SW480 (cell line): ENCODE data around the gene ZDBF2.
"Not testable (repeated sequence)": the region's sequence is repeated elsewhere in the genome, so short reads cannot be mapped to it uniquely, and the experiment has no call there.

Experiments
- DNase-seq: peaks from one replicate; pipeline ENCODE4 v3.0.0-alpha.2; 2016; ENCODE audit warnings: low spot score

Gene ZDBF2

DNA sequence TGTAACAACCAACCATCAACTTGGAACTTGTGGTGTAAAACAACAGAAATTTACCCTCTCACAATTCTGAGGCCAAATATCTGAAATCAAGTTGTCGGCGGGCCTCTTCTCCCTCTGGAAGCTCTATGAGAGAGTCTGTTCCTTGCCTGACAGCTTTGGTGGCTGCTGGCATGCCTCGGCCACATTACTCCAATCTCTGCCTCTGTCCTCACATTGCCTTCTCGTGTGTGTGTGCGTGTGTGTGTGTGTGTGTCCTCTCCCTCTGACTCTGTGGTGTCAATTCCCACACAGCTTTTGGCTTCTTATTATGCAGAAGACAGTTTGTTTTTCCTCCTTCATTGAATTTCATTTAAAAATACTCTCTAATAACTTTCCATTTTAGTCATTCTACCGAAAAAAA lies 50.4 kb downstream of the ZDBF2 start:
- no peak for DNase-seq

GRCh38 chr2:206328974-206329373 lies 54.5 kb downstream of the ZDBF2 start:
- DNase-seq, result no peak

DNA sequence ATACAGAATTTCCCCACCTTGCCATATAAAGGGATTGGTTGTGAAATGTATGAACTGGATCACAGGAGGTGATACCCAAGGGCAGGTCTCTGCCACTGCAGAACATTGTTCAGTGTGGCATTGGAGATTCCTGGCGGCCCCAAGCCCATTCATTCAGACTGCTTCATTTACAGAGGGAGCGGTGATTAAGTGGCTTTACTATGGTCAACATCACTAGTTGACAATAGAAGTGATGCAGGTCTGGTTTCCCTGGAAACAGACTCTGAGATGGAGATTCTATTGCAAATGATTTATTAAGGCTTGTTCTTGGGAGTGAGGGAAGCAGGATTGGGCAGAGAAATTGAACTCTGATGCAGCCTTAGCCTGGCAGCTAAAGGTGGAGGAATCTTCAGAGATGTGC lies 62.4 kb downstream of the ZDBF2 start:
- DNase-seq, result no peak

DNA sequence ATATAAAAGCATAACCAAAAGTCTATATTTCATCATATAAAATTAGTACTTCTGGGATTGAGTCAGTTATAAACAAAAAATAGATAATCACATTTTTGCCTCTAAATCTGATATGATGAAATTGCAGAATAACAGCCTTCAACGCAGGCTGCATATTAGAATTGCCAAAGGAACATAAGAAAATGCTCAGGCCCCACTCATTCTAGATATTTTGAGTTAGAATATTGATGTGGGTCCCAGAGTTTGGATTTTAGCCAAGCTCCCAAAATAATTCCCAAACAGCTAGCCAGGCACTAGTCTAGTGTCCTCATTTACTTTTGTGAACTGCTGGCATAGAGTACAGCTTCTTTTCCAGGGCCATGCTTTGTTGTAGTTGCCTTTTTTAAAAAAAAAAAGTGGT lies 63.5 kb downstream of the ZDBF2 start:
- no peak for DNase-seq

- DNase-seq, result no peak
Observed at GRCh38 chr2:206341396-206341795, 66.9 kb downstream of the ZDBF2 start.

DNA sequence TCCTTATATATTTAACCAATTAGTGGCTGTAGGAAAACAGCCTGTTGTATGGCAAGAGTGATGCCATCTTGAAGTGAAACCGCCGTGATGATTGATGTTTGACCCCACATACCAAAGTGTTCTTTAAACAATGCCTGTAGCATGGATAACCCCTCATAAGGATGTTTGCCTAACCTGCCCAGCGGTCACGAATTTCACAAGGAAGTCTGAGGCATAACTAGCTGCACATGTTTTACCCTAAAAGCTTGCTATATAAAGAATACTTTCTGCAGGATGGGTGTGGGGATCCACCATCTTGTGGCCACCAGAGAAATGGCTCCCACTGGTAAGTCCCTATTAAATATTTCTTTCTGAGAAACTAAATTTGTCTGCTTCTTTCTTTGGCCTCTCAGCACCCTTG lies 68.7 kb downstream of the ZDBF2 start:
- DNase-seq, result no peak

- no peak for DNase-seq
Observed at GRCh38 chr2:206343816-206344215, 69.4 kb downstream of the ZDBF2 start.

GRCh38 chr2:206345606-206346005 lies 71.1 kb downstream of the ZDBF2 start:
- no peak for DNase-seq

- DNase-seq, result no peak
Observed at GRCh38 chr2:206349375-206349774, 74.9 kb downstream of the ZDBF2 start.

GRCh38 chr2:206352571-206352970 lies 78.1 kb downstream of the ZDBF2 start:
- DNase-seq, result no peak

GRCh38 chr2:206353685-206354084 lies 79.2 kb downstream of the ZDBF2 start:
- DNase-seq, result no peak

DNA sequence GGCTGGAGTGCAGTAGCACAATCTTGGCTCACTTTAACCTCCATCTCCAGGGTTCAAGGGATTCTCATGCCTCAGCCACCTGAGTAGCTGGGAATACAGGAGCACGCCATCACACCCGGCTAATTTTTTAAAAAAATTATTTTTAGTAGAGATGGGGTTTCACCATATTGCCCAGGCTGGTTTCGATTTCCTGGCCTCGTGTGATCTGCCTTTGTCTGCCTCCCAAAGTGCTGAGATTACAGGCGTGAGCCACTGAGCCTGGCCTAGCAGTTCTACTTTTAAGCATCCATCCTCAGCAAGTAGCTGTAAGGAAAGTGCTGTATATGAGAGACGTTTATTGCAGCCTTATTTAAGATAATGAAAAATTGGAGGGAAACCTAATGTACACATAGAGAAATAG lies 79.7 kb downstream of the ZDBF2 start:
- DNase-seq, result no peak

GRCh38 chr2:206356840-206357239 lies 82.4 kb downstream of the ZDBF2 start:
- not testable (repeated sequence) for DNase-seq

DNA sequence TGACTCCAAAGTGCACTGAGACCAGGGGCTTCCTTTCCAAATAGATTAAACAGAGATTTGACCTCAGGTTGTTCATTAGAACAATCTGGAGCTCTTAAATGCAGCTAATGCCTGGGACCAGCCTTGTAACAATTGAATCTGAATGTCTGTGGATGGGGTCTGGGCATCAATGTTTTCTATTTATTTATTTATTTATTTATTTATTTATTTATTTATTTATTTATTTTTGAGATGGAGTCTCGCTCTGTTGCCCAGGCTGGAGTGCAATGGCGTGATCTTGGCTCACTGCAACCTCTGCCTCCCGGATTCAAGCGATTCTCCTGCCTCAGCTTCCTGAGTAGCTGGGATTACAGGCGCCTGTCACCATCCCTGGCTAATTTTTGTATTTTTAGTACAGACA lies 86.4 kb downstream of the ZDBF2 start:
- DNase-seq, result not testable (repeated sequence)

GRCh38 chr2:206361407-206362045 lies 87.1 kb downstream of the ZDBF2 start:
- DNase-seq, result no peak
